ENCODE data around the gene MAST4.

MAST4 gene

GRCh38 chr5:67140413-67140812 lies 544.2 kb downstream of the MAST4 start:
- TF ChIP-seq REST (IDR thresholded peaks at IDR 0.05; ENCODE audit: insufficient replicate concordance, low read depth) (no peak), POLR2AphosphoS5 (IDR thresholded peaks at IDR 0.05; ENCODE audit: low read depth) (no peak), CTCF (IDR thresholded peaks at IDR 0.05; ENCODE audit: insufficient read depth, low read length) (no peak), GABPA (IDR thresholded peaks at IDR 0.05; ENCODE audit: low read depth) (no peak), SPI1 (IDR thresholded peaks at IDR 0.05; ENCODE audit: borderline replicate concordance, low read depth) (no peak)
- no peak overlapping the region for H3K27ac ChIP-seq (replicated peaks)
- H3K27me3 ChIP-seq (ENCODE audit: insufficient read depth, poor library complexity, severe bottlenecking) = no peaks in the 10 kb centered on the region
- no peak overlapping the region for H3K4me3 ChIP-seq (replicated peaks; ENCODE audit: insufficient read depth, low read length)
- DNase-seq (ENCODE audit: low read depth in 1 of 2, low spot score in 1 of 2) = no peak

- no peaks in the 10 kb centered on the region for H3K27me3 ChIP-seq (ENCODE audit: insufficient read depth, poor library complexity, severe bottlenecking)
- TF ChIP-seq REST (IDR thresholded peaks at IDR 0.05; ENCODE audit: insufficient replicate concordance, low read depth) (no peak), POLR2AphosphoS5 (IDR thresholded peaks at IDR 0.05; ENCODE audit: low read depth) (no peak), GABPA (IDR thresholded peaks at IDR 0.05; ENCODE audit: low read depth) (no peak)
- no peak for DNase-seq (ENCODE audit: low read depth in 1 of 2, low spot score in 1 of 2)
- H3K4me3 ChIP-seq (replicated peaks; ENCODE audit: insufficient read depth, low read length) = no peak overlapping the region
- H3K27ac ChIP-seq (replicated peaks) = no peak overlapping the region
Measured at GRCh38 chr5:67141644-67142043, 545.5 kb downstream of the MAST4 start.

GRCh38 chr5:67142816-67143215 lies 546.6 kb downstream of the MAST4 start:
- no peak for DNase-seq (ENCODE audit: low read depth in 1 of 2, low spot score in 1 of 2)
- H3K27ac ChIP-seq (replicated peaks) = no peak overlapping the region
- no peak for TF ChIP-seq SPI1 (IDR thresholded peaks at IDR 0.05; ENCODE audit: borderline replicate concordance, low read depth)
- no peak for TF ChIP-seq GABPA (IDR thresholded peaks at IDR 0.05; ENCODE audit: low read depth)
- no peak for TF ChIP-seq POLR2AphosphoS5 (IDR thresholded peaks at IDR 0.05; ENCODE audit: low read depth)
- no peak for TF ChIP-seq CTCF (IDR thresholded peaks at IDR 0.05; ENCODE audit: insufficient read depth, low read length)
- no peak for TF ChIP-seq REST (IDR thresholded peaks at IDR 0.05; ENCODE audit: insufficient replicate concordance, low read depth)
- no peak overlapping the region for H3K4me3 ChIP-seq (replicated peaks; ENCODE audit: insufficient read depth, low read length)
- no peaks in the 10 kb centered on the region for H3K27me3 ChIP-seq (ENCODE audit: insufficient read depth, poor library complexity, severe bottlenecking)

- no peak for DNase-seq (ENCODE audit: low read depth in 1 of 2, low spot score in 1 of 2)
- TF ChIP-seq SPI1 (IDR thresholded peaks at IDR 0.05; ENCODE audit: borderline replicate concordance, low read depth) (no peak), GABPA (IDR thresholded peaks at IDR 0.05; ENCODE audit: low read depth) (no peak), REST (IDR thresholded peaks at IDR 0.05; ENCODE audit: insufficient replicate concordance, low read depth) (no peak), CTCF (IDR thresholded peaks at IDR 0.05; ENCODE audit: insufficient read depth, low read length) (no peak), POLR2AphosphoS5 (IDR thresholded peaks at IDR 0.05; ENCODE audit: low read depth) (no peak)
- Histone ChIP-seq H3K4me3 (replicated peaks; ENCODE audit: insufficient read depth, low read length) (no peak overlapping the region), H3K27ac (replicated peaks) (no peak overlapping the region), H3K27me3 (ENCODE audit: insufficient read depth, poor library complexity, severe bottlenecking) (no peaks in the 10 kb centered on the region)
Measured at GRCh38 chr5:67143549-67143948, 547.4 kb downstream of the MAST4 start.
